VCaP (cell line): ENCODE results near the gene TOB1.

Experiments
- H3K27ac ChIP-seq: fragments of 450-650 bp; 2 replicates; pipeline ENCODE4 v1.5.1; 2017
- CTCF ChIP-seq: fragments of 450-650 bp; conservative IDR thresholded peaks from 2 replicates; pipeline ENCODE4 v1.5.1; 2017; ENCODE audit warnings: mild to moderate bottlenecking, moderate library complexity

TOB1 gene

GRCh38 chr17:50866261-50866949 is at the start of gene TOB1:
TSS of gene TOB1 (minus strand) at chr17:50866354. CDS start at chr17:50864017, 2,337 bp downstream.
- TF ChIP-seq CTCF: no peak
- H3K27ac ChIP-seq: peak within 1 kb of the TSS; percentile 100

- TF ChIP-seq CTCF: no peak
- H3K27ac ChIP-seq: peak overlapping the region; percentile 93
Observed at GRCh38 chr17:50914505-50915063, 48.4 kb upstream of the TOB1 start.

GRCh38 chr17:50913120-50913519 is 47.0 kb upstream of the TOB1 start:
- H3K27ac ChIP-seq: no peak overlapping the region; the same call in 1 of the 2 replicates
- no peak for TF ChIP-seq CTCF

GRCh38 chr17:50911890-50912289 is 45.7 kb upstream of the TOB1 start:
- H3K27ac ChIP-seq: peak overlapping the region; percentile 20; the same call in 1 of the 2 replicates
- TF ChIP-seq CTCF: no peak

- H3K27ac ChIP-seq: no peak overlapping the region; the same call in 1 of the 2 replicates
- no peak for TF ChIP-seq CTCF
Observed at GRCh38 chr17:50911450-50911849, 45.3 kb upstream of the TOB1 start.

- peak overlapping the region; percentile 94 for H3K27ac ChIP-seq
- no peak for TF ChIP-seq CTCF
Observed at GRCh38 chr17:50909765-50910605, 43.8 kb upstream of the TOB1 start.
